Muscle layer of duodenum (tissue), 2 donors: ENCODE results near the gene ZSCAN20.

Experiments used
- H3K27ac ChIP-seq: one replicate; pipeline ENCODE4 v1.7.0; 2013; ENCODE audit warnings: mild to moderate bottlenecking, low read length
- H3K27me3 ChIP-seq: one replicate; pipeline ENCODE4 v1.7.0; 2013; ENCODE audit warnings: low read depth, mild to moderate bottlenecking, control low read depth, low read length
- H3K36me3 ChIP-seq, 2 donors: one replicate each; pipeline ENCODE4 v1.7.0; 2013; ENCODE audit warnings: low read length in 2 of 2, control low read depth in 1 of 2, mild to moderate bottlenecking in 1 of 2; ENCODE audit not compliant: insufficient read depth in 2 of 2, control insufficient read depth in 1 of 2
- H3K4me1 ChIP-seq, 2 donors: one replicate each; pipeline ENCODE4 v1.7.0; 2013; ENCODE audit warnings: low read length in 2 of 2, mild to moderate bottlenecking in 2 of 2, control low read depth in 1 of 2, moderate library complexity in 1 of 2; ENCODE audit not compliant: insufficient read depth in 2 of 2, control insufficient read depth in 1 of 2
- H3K4me3 ChIP-seq, 2 donors: one replicate each; pipeline ENCODE4 v1.7.0; 2013; ENCODE audit warnings: low read length in 2 of 2, low read depth in 1 of 2, mild to moderate bottlenecking in 1 of 2
- H3K9me3 ChIP-seq, 2 donors: one replicate each; pipeline ENCODE4 v1.7.0; 2013; ENCODE audit warnings: low read length in 2 of 2, control low read depth in 1 of 2, mild to moderate bottlenecking in 1 of 2; ENCODE audit not compliant: control insufficient read depth in 1 of 2
- donor health status: healthy.

The ZSCAN20 gene

GRCh38 chr1:33541966-33542365 is 69.5 kb downstream of the ZSCAN20 start:
- Histone ChIP-seq H3K4me3 (no peak overlapping the region), H3K36me3 (no peaks in the 10 kb centered on the region), H3K27ac (no peak overlapping the region), H3K9me3 (no peaks in the 10 kb centered on the region), H3K27me3 (no peaks in the 10 kb centered on the region), H3K4me1 (no peaks in the 10 kb centered on the region)
